Chondrocyte (in vitro differentiated cells): Measurements from ENCODE around the gene CFP. TPM values are rescaled to one million over a fixed set of nuclear protein-coding genes. Genes with fewer than 3 reads are reported as not detected.
"Not testable (repeated sequence)": the region's sequence is repeated elsewhere in the genome, so short reads cannot be mapped to it uniquely, and the experiment has no call there.

Source experiments
- DNase-seq: peaks from one replicate; pipeline ENCODE4 v3.0.0; 2021; ENCODE audit warnings: mixed read lengths, low spot score
- H3K27ac Mint-ChIP-seq: one replicate; pipeline ENCODE4 v1.8.0; 2021; ENCODE audit warnings: mild to moderate bottlenecking, moderate library complexity, mixed read lengths; ENCODE audit not compliant: unreplicated experiment
- H3K27me3 Mint-ChIP-seq: 2 replicates; pipeline ENCODE4 v1.8.0; 2021; ENCODE audit warnings: low read depth, mixed read lengths
- H3K36me3 Mint-ChIP-seq: 2 replicates; pipeline ENCODE4 v1.8.0; 2021; ENCODE audit warnings: low read depth, mixed read lengths
- H3K4me1 Mint-ChIP-seq: 2 replicates; pipeline ENCODE4 v1.8.0; 2021; ENCODE audit warnings: low read depth, mild to moderate bottlenecking, mixed read lengths
- H3K4me3 Mint-ChIP-seq: one replicate; pipeline ENCODE4 v1.8.0; 2021; ENCODE audit warnings: mild to moderate bottlenecking, moderate library complexity, mixed read lengths; ENCODE audit not compliant: unreplicated experiment
- H3K9me3 Mint-ChIP-seq: 2 replicates; pipeline ENCODE4 v1.8.0; 2021; ENCODE audit warnings: low read depth, mixed read lengths
- long read RNA-seq: library from polyadenylated mRNA; stranded (forward); transcript quantifications from one replicate; pipeline ENCODE4 v2.0.0, GENCODE V29; 2021
- total RNA-seq: library from RNA; stranded (reverse); gene quantifications from 3 replicates; pipeline ENCODE4 v1.2.1, GENCODE V29; 2021
- TF ChIP-seq, protein P1 (sequence below): fragments of 200-600 bp; sonication (generic); IDR thresholded peaks from 2 replicates; pipeline ENCODE4 v1.5.0; 2021; ENCODE audit warnings: antibody characterized with exemption, mild to moderate bottlenecking, moderate library complexity

CFP gene
- total RNA-seq: 0.60 to 0.87 TPM (median 0.77 TPM) in 3 replicates
- long read RNA-seq: 0 reads

DNA sequence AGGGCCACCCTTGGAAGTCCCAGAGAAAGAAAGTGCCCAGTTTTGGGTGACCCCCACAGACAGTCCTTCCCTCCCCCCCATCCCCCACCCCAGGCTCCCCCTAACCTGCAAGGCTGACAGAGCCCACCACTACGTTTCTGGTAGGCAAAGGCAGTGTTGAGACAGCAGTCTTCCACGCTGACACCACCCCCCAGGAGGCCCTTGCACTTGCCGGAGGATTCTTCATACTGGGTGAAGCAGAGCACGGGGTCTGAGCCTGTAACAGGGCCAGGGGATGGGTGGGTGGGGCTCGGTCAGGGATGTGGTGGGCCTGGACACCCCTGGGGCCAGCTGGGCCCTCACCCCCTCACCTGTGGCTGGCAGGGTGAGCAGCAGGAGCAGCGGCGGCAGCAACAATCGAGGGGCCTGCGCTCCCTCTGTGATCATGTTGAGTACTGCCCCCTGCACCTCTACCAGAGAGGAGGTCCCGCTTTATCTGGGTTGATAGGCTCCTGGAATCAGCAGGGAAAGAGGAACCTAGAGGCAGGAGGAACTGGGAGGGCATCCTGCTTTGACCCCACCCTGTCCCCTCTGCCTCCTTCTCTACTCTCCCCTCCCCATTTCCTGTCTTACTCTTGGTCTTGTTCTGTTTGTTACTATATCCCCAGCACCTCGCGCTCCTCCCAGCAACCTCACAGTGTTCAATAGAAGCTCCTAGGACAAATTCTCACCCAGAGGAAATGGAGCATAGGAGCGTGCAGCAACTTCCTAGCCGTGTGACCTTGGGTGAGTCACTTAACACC is at the start of gene CFP:
Gene CFP (minus strand): TSS at position 512 of the 782 bp plus-strand sequence. CDS start 86 bp downstream, at position 426.
- Mint-ChIP-seq H3K36me3 (no peaks in the 10 kb centered on the region), H3K9me3 (no peaks in the 10 kb centered on the region)

DNA sequence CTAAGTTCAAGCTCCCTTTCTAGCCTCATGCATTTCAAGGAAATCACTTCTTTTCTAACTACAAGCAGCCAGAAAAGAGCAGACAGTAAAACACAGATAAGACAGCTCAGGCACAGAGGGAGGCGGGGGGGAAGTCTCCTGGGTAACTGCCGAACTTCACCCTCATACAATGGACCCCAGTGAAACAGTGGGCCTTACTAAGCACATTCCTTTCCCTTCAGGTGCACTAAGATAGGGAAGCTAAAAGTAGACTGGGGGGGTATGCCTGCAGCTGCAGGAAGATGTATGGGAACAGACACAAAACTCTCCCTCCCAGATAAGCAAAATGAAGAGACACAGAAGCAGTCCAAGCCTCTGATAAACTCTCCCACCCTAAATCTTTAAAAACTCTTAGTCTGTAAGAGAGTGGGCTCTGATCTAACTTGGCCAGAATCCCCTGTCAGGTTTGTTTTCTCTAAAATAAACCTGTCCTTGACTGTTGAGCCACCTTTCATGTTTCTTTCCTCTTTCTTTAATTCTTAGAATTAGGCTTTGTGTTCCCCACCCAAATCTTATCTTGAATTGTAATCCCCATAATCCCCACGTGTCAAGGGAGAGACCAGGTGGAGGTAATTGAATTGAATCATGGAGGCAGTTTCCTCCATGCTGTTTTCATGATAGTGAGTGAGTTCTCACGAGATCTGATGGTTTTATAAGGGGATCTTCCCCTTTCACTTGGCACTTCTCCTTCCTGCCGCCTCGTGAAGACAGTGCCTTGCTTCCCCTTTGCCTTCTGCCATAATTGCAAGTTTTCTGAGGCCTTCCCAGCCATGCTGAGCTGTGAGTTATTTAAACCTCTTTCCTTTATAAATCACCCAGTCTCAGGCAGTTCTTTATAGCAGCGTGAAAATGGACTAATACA is 46.5 kb upstream of the CFP start:
- H3K4me3 Mint-ChIP-seq, H3K36me3 Mint-ChIP-seq, H3K27ac Mint-ChIP-seq, H3K4me1 Mint-ChIP-seq, DNase-seq: not testable (repeated sequence)
- H3K27me3 Mint-ChIP-seq: peaks cover 10% of the 10 kb centered on the region
- H3K9me3 Mint-ChIP-seq: peaks cover 19% of the 10 kb centered on the region

More for the DNA sequence above, at the start of gene CFP:
- Mint-ChIP-seq H3K4me3 (no peak within 1 kb of the TSS), H3K27ac (no peak within 1 kb of the TSS), H3K4me1 (no peaks in the 10 kb centered on the region), H3K27me3 (no peaks in the 10 kb centered on the region)
- no peak for DNase-seq
- TF ChIP-seq, protein P1, sequence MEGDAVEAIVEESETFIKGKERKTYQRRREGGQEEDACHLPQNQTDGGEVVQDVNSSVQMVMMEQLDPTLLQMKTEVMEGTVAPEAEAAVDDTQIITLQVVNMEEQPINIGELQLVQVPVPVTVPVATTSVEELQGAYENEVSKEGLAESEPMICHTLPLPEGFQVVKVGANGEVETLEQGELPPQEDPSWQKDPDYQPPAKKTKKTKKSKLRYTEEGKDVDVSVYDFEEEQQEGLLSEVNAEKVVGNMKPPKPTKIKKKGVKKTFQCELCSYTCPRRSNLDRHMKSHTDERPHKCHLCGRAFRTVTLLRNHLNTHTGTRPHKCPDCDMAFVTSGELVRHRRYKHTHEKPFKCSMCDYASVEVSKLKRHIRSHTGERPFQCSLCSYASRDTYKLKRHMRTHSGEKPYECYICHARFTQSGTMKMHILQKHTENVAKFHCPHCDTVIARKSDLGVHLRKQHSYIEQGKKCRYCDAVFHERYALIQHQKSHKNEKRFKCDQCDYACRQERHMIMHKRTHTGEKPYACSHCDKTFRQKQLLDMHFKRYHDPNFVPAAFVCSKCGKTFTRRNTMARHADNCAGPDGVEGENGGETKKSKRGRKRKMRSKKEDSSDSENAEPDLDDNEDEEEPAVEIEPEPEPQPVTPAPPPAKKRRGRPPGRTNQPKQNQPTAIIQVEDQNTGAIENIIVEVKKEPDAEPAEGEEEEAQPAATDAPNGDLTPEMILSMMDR: no peak

DNA sequence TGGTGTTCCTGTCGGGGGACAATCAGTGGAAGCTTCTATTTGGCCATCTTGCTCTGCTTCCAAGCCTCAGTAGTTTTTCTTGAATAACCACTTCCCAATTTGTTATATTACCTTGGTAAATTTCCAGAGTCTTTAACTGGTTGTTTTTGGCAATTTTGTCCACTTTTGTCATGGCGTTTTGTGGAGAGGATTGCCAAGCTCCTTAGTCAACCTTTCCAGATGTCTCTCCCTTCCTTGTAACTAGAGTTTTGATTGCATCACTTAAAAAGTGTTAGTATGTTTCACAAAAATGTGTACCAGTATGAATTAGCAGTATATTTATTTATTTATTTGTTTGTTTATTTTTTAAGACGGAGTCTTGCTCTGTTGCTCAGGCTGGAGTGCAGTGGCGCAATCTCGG is 45.0 kb upstream of the CFP start:
- peaks cover 2% of the 10 kb centered on the region for H3K36me3 Mint-ChIP-seq
- H3K4me1 Mint-ChIP-seq: no peaks in the 10 kb centered on the region
- peaks cover 6% of the 10 kb centered on the region for H3K27me3 Mint-ChIP-seq
- no peak overlapping the region for H3K27ac Mint-ChIP-seq
- no peak overlapping the region for H3K4me3 Mint-ChIP-seq
- H3K9me3 Mint-ChIP-seq: peaks cover 25% of the 10 kb centered on the region
- DNase-seq: no peak
- TF ChIP-seq, protein P1: no peak

DNA sequence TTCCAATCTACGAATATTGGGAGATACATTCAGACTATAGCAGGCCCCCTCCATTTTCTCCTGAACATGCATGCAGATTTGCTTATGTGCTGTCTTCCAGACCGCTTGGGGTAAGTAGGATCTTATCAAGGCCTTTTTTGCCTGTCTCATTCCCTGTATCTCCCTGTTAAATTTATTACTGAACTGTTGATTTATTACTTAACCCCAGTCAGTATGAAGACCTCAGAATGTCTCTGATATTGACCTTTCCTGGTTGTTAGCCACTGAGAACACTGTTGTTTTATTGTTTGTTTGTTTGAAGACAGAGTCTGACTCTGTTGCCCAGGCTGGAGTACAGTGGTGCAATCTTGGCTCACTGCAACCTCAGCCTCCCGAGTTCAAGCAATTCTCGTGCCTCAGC is 36.1 kb upstream of the CFP start:
- not testable (repeated sequence) for H3K4me3 Mint-ChIP-seq, DNase-seq

DNA sequence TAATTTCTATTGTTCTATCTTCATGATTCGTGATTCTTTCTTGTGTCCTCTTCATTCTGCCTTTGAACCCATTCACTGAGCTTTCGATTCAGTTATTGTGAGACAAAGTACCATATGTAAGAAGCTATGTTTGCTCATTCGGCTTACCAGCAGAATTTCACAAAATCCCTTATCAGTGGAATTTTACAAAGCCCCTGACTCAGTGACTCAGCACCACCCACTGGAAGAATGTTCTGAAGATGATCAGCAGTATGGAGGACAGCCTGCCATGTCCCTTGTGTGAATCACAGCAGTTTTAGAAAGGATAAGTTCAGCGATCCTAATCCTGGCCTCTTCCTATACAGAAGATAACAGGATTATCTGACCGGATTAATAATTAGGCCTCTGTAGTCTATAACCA is 35.0 kb upstream of the CFP start:
- no peak overlapping the region for H3K27ac Mint-ChIP-seq
- no peaks in the 10 kb centered on the region for H3K36me3 Mint-ChIP-seq
- H3K27me3 Mint-ChIP-seq: no peaks in the 10 kb centered on the region
- peaks cover 11% of the 10 kb centered on the region for H3K4me1 Mint-ChIP-seq
- TF ChIP-seq, protein P1: no peak
- H3K4me3 Mint-ChIP-seq: no peak overlapping the region
- H3K9me3 Mint-ChIP-seq: peaks cover 14% of the 10 kb centered on the region
- DNase-seq: no peak

More for the DNA sequence above, 36.1 kb upstream of the CFP start:
- H3K27ac Mint-ChIP-seq, H3K4me1 Mint-ChIP-seq, H3K27me3 Mint-ChIP-seq, H3K36me3 Mint-ChIP-seq: not testable (repeated sequence)
- H3K9me3 Mint-ChIP-seq: peaks cover 19% of the 10 kb centered on the region

DNA sequence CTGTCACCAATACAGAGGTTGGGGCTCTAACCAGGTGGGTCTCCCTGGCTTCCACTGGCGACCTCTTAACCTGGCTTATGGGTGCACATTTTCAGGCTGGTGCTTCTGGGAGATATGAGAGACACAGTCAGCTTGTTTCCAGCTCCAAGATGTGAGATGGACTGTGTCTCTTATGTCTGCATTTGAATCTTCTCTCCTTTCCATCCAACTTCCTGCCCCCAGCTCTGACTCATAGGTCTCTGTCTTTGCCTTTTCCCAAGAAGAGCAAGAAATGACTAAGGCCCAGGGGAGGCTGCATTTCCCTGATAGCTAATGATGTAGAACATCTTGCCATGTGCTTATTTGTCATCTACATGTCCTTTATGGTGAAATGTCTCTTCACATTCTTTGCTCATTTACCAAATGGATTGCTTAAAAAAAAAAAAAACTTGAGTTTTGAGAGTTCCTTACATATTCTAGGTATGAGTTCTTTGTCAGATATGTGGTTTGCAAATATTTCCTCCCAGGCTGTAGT is 32.5 kb upstream of the CFP start:
- H3K4me1 Mint-ChIP-seq: peaks cover 19% of the 10 kb centered on the region
- H3K27me3 Mint-ChIP-seq: no peaks in the 10 kb centered on the region
- no peak overlapping the region for H3K4me3 Mint-ChIP-seq
- peak overlapping the region; percentile 37 for H3K27ac Mint-ChIP-seq
- DNase-seq: no peak
- TF ChIP-seq, protein P1: no peak
- H3K36me3 Mint-ChIP-seq: no peaks in the 10 kb centered on the region
- peaks cover 14% of the 10 kb centered on the region for H3K9me3 Mint-ChIP-seq
